SK-N-SH treated with all-trans-retinoic acid at 6 μM for 48 hours (cell line): ENCODE measurements around the gene DPPA4.

ENCODE experiments used
- ARNTL ChIP-seq: fragments of 450-650 bp; formaldehyde crosslinking; IDR thresholded peaks from 2 replicates; pipeline ENCODE4 v1.5.0; 2020; ENCODE audit warnings: low read depth, mild to moderate bottlenecking, moderate library complexity, borderline replicate concordance
- BACH2 ChIP-seq: fragments of 250-450 bp; sonication (Bioruptor Pico); IDR thresholded peaks from 2 replicates; pipeline ENCODE4 v1.9.0; 2021; ENCODE audit warnings: mild to moderate bottlenecking, borderline replicate concordance
- POU6F1 ChIP-seq: fragments of 250-450 bp; sonication (Bioruptor Pico); IDR thresholded peaks from 2 replicates; pipeline ENCODE4 v1.8.0; 2021; ENCODE audit warnings: low read depth, mild to moderate bottlenecking, moderate library complexity, borderline replicate concordance
- RARB ChIP-seq: fragments of 250-450 bp; sonication (Bioruptor Pico); IDR thresholded peaks from 2 replicates; pipeline ENCODE4 v1.8.0; 2021; ENCODE audit warnings: mild to moderate bottlenecking, moderate library complexity
- TF ChIP-seq, protein P1 (sequence below): fragments of 250-450 bp; sonication (Bioruptor Pico); IDR thresholded peaks from 2 replicates; pipeline ENCODE4 v1.5.0; 2020; ENCODE audit warnings: mild to moderate bottlenecking, moderate library complexity

GRCh38 chr3:109369510-109369909, 32.2 kb upstream of the DPPA4 start:
- no peak for TF ChIP-seq POU6F1 (CRISPR knock-in tag)
- TF ChIP-seq RARB (CRISPR knock-in tag) = no peak
- TF ChIP-seq BACH2 = no peak
- TF ChIP-seq, protein P1, sequence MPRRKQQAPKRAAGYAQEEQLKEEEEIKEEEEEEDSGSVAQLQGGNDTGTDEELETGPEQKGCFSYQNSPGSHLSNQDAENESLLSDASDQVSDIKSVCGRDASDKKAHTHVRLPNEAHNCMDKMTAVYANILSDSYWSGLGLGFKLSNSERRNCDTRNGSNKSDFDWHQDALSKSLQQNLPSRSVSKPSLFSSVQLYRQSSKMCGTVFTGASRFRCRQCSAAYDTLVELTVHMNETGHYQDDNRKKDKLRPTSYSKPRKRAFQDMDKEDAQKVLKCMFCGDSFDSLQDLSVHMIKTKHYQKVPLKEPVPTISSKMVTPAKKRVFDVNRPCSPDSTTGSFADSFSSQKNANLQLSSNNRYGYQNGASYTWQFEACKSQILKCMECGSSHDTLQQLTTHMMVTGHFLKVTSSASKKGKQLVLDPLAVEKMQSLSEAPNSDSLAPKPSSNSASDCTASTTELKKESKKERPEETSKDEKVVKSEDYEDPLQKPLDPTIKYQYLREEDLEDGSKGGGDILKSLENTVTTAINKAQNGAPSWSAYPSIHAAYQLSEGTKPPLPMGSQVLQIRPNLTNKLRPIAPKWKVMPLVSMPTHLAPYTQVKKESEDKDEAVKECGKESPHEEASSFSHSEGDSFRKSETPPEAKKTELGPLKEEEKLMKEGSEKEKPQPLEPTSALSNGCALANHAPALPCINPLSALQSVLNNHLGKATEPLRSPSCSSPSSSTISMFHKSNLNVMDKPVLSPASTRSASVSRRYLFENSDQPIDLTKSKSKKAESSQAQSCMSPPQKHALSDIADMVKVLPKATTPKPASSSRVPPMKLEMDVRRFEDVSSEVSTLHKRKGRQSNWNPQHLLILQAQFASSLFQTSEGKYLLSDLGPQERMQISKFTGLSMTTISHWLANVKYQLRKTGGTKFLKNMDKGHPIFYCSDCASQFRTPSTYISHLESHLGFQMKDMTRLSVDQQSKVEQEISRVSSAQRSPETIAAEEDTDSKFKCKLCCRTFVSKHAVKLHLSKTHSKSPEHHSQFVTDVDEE (CRISPR knock-in tag) = no peak
- TF ChIP-seq ARNTL = no peak
